Upper lobe of right lung (tissue), 1 donor: ENCODE measurements around the gene KRTAP9-9. TPM values are rescaled to one million over a fixed set of nuclear protein-coding genes. Genes with fewer than 3 reads are reported as not detected.

Source experiments
- ATAC-seq: fragments of 200-7000 bp; cut with Tn5 transposase; one replicate; pipeline ENCODE4 v1.9.1; 2020; ENCODE audit warnings: mild to moderate bottlenecking, moderate library complexity
- DNase-seq: peaks from one replicate; pipeline ENCODE4 v3.0.0-alpha.2; 2020
- H3K27ac ChIP-seq: fragments of 200-600 bp; one replicate; pipeline ENCODE4 v1.8.0; 2022
- H3K27me3 ChIP-seq: fragments of 200-600 bp; one replicate; pipeline ENCODE4 v1.8.0; 2022; ENCODE audit warnings: mild to moderate bottlenecking
- H3K36me3 ChIP-seq: fragments of 200-600 bp; one replicate; pipeline ENCODE4 v1.8.0; 2022
- H3K4me1 ChIP-seq: fragments of 200-600 bp; one replicate; pipeline ENCODE4 v1.8.0; 2022
- H3K4me3 ChIP-seq: fragments of 200-600 bp; one replicate; pipeline ENCODE4 v1.8.0; 2022; ENCODE audit warnings: mild to moderate bottlenecking
- H3K9me3 ChIP-seq: fragments of 200-600 bp; one replicate; pipeline ENCODE4 v1.8.0; 2022
- intact Hi-C: fragments of 100-400 bp; cut with DNase I; formaldehyde crosslinking; loops from one replicate; pipeline ENCODE4 v1.11.0; 2022
- total RNA-seq: library from RNA; stranded (reverse); fragmentation: NEBNext Ultra II Directional; extraction: Animal tissue kit (Norgen Biotek cat#: 25700); gene quantifications from one replicate; pipeline ENCODE4 v1.2.1, GENCODE V29; 2021
- TF ChIP-seq, protein P1 (sequence below): fragments of 200-600 bp; IDR thresholded peaks from one replicate; pipeline ENCODE4 v1.8.0; 2022; ENCODE audit warnings: antibody characterized with exemption
- donor health status: DM: no; HTN: yes; CAD: no; lungs with severe emphysema.

The KRTAP9-9 gene
- total RNA-seq, 1 donor from 2014 or later: not detected

DNA sequence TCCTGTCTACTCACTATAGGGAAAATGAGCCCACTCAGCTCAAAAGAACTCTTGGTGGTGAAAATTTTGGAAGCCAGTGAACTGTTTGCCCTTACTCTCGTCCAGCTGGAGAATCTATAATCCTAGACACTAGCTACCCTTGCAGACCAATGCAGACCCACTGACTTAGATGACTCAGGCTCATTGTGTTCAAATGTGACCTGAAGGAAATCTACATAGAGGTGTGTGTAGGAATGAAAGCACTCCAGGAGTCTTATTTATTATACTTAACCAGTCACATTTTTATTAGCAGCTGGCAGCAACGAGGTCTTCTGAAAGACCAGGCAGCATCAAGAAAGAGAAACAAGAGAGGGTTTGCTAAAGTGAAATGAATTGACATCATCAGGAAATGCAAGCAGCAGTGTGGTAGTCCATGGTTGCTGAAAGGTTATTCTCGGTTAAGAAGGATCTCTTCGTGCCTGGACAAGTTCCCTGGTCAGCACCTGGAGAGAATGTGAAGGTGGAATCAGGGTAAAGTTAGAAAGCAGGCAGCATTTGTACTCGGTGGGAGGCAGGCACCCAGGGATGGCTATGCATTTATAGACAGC, 46.1 kb downstream of the KRTAP9-9 start:
- H3K36me3 ChIP-seq: no peaks in the 10 kb centered on the region
- no peaks in the 10 kb centered on the region for H3K4me1 ChIP-seq
- no peak overlapping the region for H3K4me3 ChIP-seq
- H3K9me3 ChIP-seq: no peaks in the 10 kb centered on the region
- DNase-seq: no peak
- TF ChIP-seq, protein P1, sequence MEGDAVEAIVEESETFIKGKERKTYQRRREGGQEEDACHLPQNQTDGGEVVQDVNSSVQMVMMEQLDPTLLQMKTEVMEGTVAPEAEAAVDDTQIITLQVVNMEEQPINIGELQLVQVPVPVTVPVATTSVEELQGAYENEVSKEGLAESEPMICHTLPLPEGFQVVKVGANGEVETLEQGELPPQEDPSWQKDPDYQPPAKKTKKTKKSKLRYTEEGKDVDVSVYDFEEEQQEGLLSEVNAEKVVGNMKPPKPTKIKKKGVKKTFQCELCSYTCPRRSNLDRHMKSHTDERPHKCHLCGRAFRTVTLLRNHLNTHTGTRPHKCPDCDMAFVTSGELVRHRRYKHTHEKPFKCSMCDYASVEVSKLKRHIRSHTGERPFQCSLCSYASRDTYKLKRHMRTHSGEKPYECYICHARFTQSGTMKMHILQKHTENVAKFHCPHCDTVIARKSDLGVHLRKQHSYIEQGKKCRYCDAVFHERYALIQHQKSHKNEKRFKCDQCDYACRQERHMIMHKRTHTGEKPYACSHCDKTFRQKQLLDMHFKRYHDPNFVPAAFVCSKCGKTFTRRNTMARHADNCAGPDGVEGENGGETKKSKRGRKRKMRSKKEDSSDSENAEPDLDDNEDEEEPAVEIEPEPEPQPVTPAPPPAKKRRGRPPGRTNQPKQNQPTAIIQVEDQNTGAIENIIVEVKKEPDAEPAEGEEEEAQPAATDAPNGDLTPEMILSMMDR: no peak
- H3K27ac ChIP-seq: no peak overlapping the region
- intact Hi-C loops: no loop called here
- H3K27me3 ChIP-seq: no peaks in the 10 kb centered on the region
- ATAC-seq: no peak

DNA sequence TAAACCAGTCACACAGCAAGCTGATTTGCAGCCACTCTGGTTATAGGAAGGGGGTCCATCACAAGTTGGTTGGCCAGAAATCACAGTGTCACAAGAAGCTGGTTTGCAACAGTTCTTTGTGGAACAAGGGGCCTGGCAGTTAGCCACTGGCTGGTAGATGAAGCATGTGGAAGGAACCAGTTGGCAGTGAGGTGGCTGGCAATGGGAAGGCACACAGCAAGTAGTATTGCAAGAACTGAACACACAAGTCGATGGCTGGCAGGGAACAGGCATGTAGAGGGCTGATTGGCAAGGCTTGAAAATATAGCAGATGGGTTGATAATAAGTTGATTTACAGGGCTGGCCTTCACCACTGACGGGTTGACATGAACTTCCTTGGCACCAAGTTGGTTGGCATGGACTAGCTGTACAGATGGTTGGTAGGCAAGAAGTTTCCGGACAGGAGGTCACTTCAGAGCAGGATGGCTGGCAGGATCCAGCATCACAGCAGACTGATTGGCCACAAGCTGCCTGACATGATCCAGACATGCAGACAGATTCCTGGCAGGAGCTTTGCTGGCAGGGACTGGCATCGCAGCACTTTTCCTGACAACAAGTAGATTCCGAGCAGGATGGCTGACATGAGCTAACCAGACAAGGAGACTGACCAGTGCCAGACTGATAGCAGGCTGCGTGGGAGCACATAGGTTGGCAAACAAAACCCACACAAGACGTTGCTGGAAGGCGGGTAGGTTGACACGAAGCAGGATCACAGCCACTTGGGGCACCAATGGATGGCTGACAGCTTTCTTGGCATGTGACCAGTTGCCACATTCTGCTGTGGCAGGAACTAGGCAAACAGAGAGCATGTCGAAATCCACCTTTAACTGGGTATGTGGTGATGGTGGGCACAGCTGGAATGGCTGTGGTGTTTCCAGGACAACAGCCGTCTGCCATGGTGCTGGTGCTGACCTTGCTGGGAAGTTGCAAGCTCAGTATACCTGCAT, 47.0 kb downstream of the KRTAP9-9 start, which contains the start of gene KRTAP29-1:
Gene KRTAP29-1, minus strand, starts transcription at position 936 of the 986 bp plus-strand sequence. Its CDS starts 0 bp downstream, at position 936.
- Histone ChIP-seq H3K9me3 (no peaks in the 10 kb centered on the region), H3K27ac (no peak within 1 kb of the TSS), H3K4me3 (no peak within 1 kb of the TSS), H3K36me3 (no peaks in the 10 kb centered on the region), H3K27me3 (no peaks in the 10 kb centered on the region), H3K4me1 (no peaks in the 10 kb centered on the region)
- peak; percentile 38 for ATAC-seq
- intact Hi-C loops: no loop called here
- no peak for DNase-seq
- TF ChIP-seq, protein P1: no peak

DNA sequence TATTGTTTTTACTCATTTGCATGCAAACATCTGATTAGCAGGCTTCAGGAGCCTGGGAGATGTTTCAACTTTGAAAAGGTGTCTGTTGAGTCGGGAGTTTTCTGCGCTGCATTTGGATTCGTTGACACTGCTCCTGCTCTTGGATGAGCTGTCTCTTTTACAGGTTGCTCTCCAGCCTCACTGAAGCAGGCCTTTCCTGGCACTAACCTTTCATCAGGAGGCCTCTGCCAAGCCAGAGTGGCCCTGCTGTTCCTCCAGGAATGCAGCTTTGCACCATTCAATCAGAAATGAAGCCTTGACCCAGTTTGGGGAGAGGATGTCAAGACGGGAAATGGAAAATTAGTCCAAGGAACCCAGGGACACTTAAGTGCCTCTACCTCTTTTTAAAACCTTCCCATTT, 47.8 kb downstream of the KRTAP9-9 start:
- no peaks in the 10 kb centered on the region for H3K4me1 ChIP-seq
- ATAC-seq (no peak), DNase-seq (no peak)
- no peak overlapping the region for H3K4me3 ChIP-seq
- no peaks in the 10 kb centered on the region for H3K27me3 ChIP-seq
- TF ChIP-seq, protein P1: no peak
- no peak overlapping the region for H3K27ac ChIP-seq
- no peaks in the 10 kb centered on the region for H3K36me3 ChIP-seq
- intact Hi-C loops: no loop called here
- no peaks in the 10 kb centered on the region for H3K9me3 ChIP-seq

DNA sequence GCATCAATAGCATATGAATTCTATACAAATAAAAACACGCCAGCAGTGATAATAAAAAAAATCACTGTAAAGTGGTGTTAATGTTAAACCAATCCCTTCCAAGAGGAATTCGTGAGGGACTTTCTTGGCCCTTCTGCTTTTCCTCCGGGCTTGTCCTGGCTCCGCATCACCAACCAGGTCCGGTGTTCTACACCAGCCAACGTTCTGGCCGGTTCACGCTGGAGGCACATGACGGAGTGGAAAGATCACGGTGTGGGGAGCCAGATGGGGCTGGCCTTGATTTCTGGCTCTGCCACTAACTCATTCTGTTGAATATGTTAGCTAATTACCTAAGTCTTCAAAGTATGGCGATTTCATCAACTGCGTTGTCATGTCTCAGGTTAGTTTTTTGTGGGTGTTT, 48.9 kb downstream of the KRTAP9-9 start:
- no peaks in the 10 kb centered on the region for H3K27me3 ChIP-seq
- no peaks in the 10 kb centered on the region for H3K9me3 ChIP-seq
- intact Hi-C loops: no loop called here
- ATAC-seq: no peak
- TF ChIP-seq, protein P1: no peak
- no peak for DNase-seq
- no peak overlapping the region for H3K27ac ChIP-seq
- no peak overlapping the region for H3K4me3 ChIP-seq
- peaks cover under 1% of the 10 kb centered on the region for H3K4me1 ChIP-seq
- H3K36me3 ChIP-seq: no peaks in the 10 kb centered on the region

Other genes with a start within 250 kb of the KRTAP9-9 start
- gene KRTAP3-1, start 246.3 kb upstream of the KRTAP9-9 start, total RNA-seq: not detected
- gene KRTAP1-5, start 228.2 kb upstream of the KRTAP9-9 start, total RNA-seq: not detected
- gene KRTAP1-4, start 225.2 kb upstream of the KRTAP9-9 start, total RNA-seq: not detected
- gene KRTAP1-3, start 220.5 kb upstream of the KRTAP9-9 start, total RNA-seq: not detected
- not detected for gene KRTAP1-1, start 213.9 kb upstream of the KRTAP9-9 start, total RNA-seq
- not detected for gene KRTAP2-1, start 208.1 kb upstream of the KRTAP9-9 start, total RNA-seq
- not detected for gene KRTAP2-2, start 200.2 kb upstream of the KRTAP9-9 start, total RNA-seq
- gene KRTAP2-3, start 195.3 kb upstream of the KRTAP9-9 start, total RNA-seq: not detected
- gene KRTAP2-4, start 189.5 kb upstream of the KRTAP9-9 start, total RNA-seq: not detected
- gene KRTAP4-7, start 171.2 kb upstream of the KRTAP9-9 start, total RNA-seq: not detected
- gene KRTAP4-8, start 157.2 kb upstream of the KRTAP9-9 start, total RNA-seq: not detected
- not detected for gene KRTAP4-16, start 153.2 kb upstream of the KRTAP9-9 start, total RNA-seq
- gene KRTAP4-9, start 150.0 kb upstream of the KRTAP9-9 start, total RNA-seq: not detected
- not detected for gene KRTAP4-11, start 137.0 kb upstream of the KRTAP9-9 start, total RNA-seq
- not detected for gene KRTAP4-12, start 131.2 kb upstream of the KRTAP9-9 start, total RNA-seq
- not detected for gene KRTAP4-6, start 114.8 kb upstream of the KRTAP9-9 start, total RNA-seq
- not detected for gene KRTAP4-5, start 105.6 kb upstream of the KRTAP9-9 start, total RNA-seq
- gene KRTAP4-4, start 94.6 kb upstream of the KRTAP9-9 start, total RNA-seq: not detected
- not detected for gene KRTAP4-3, start 87.2 kb upstream of the KRTAP9-9 start, total RNA-seq
- gene KRTAP4-2, start 77.2 kb upstream of the KRTAP9-9 start, total RNA-seq: not detected
- not detected for gene KRTAP4-1, start 70.5 kb upstream of the KRTAP9-9 start, total RNA-seq
- gene KRTAP9-1, start 65.5 kb upstream of the KRTAP9-9 start, total RNA-seq: not detected
- not detected for gene KRTAP9-2, start 28.7 kb upstream of the KRTAP9-9 start, total RNA-seq
- not detected for gene KRTAP9-3, start 22.9 kb upstream of the KRTAP9-9 start, total RNA-seq
- gene KRTAP9-8, start 17.4 kb upstream of the KRTAP9-9 start, total RNA-seq: not detected
- not detected for gene KRTAP9-4, start 5.7 kb upstream of the KRTAP9-9 start, total RNA-seq
- not detected for gene KRTAP9-6, start 10.0 kb downstream of the KRTAP9-9 start, total RNA-seq
- not detected for gene KRTAP9-7, start 20.3 kb downstream of the KRTAP9-9 start, total RNA-seq
- gene KRTAP29-1, start 47.5 kb downstream of the KRTAP9-9 start, total RNA-seq: not detected
- not detected for gene KRTAP16-1, start 53.9 kb downstream of the KRTAP9-9 start, total RNA-seq
- not detected for gene KRTAP17-1, start 60.3 kb downstream of the KRTAP9-9 start, total RNA-seq
- not detected for gene KRT33A, start 95.4 kb downstream of the KRTAP9-9 start, total RNA-seq
- not detected for gene KRT33B, start 114.4 kb downstream of the KRTAP9-9 start, total RNA-seq
- gene KRT34, start 126.9 kb downstream of the KRTAP9-9 start, total RNA-seq: not detected
- gene KRT31, start 142.2 kb downstream of the KRTAP9-9 start, total RNA-seq: not detected
- gene KRT37, start 169.2 kb downstream of the KRTAP9-9 start, total RNA-seq: not detected
- gene KRT38, start 185.6 kb downstream of the KRTAP9-9 start, total RNA-seq: not detected
- gene KRT32, start 212.0 kb downstream of the KRTAP9-9 start, total RNA-seq: not detected
- not detected for gene KRT35, start 225.8 kb downstream of the KRTAP9-9 start, total RNA-seq
- gene KRT36, start 234.5 kb downstream of the KRTAP9-9 start, total RNA-seq: not detected